A549 (cell line): ENCODE results near the gene CYP4V2.

Experiments used
- TF ChIP-seq, protein P1 (sequence below): fragments of >200 bp; sonication (Bioruptor Twin); formaldehyde crosslinking; IDR thresholded peaks from 3 replicates; pipeline ENCODE4 v1.5.1; 2016
- TF ChIP-seq, protein P2 (sequence below): fragments of 200-600 bp; sonication (generic); IDR thresholded peaks from 2 replicates; pipeline ENCODE4 v1.6.1; 2016; ENCODE audit warnings: antibody characterized with exemption, mild to moderate bottlenecking, moderate library complexity

DNA sequence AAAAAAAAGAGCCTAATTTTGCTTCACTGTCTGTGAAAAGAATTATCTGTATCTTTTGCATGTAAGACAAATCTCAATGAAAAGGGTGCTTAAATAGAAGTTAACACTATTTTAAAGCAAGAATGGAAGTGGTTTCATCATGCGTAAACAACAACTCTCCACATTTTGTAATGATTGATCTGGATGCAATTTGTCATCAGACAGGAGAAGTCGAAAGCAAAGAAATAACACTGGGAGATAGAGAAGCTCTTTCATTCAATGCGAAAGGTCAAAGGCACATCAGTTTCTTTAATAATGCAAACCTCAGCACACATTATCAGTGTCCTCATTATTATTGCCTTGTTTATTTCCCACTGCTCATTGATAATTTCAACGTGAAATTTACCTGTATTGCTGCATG lies 44.8 kb downstream of the CYP4V2 start:
- TF ChIP-seq, protein P1, sequence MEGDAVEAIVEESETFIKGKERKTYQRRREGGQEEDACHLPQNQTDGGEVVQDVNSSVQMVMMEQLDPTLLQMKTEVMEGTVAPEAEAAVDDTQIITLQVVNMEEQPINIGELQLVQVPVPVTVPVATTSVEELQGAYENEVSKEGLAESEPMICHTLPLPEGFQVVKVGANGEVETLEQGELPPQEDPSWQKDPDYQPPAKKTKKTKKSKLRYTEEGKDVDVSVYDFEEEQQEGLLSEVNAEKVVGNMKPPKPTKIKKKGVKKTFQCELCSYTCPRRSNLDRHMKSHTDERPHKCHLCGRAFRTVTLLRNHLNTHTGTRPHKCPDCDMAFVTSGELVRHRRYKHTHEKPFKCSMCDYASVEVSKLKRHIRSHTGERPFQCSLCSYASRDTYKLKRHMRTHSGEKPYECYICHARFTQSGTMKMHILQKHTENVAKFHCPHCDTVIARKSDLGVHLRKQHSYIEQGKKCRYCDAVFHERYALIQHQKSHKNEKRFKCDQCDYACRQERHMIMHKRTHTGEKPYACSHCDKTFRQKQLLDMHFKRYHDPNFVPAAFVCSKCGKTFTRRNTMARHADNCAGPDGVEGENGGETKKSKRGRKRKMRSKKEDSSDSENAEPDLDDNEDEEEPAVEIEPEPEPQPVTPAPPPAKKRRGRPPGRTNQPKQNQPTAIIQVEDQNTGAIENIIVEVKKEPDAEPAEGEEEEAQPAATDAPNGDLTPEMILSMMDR: no peak
- TF ChIP-seq, protein P2, sequence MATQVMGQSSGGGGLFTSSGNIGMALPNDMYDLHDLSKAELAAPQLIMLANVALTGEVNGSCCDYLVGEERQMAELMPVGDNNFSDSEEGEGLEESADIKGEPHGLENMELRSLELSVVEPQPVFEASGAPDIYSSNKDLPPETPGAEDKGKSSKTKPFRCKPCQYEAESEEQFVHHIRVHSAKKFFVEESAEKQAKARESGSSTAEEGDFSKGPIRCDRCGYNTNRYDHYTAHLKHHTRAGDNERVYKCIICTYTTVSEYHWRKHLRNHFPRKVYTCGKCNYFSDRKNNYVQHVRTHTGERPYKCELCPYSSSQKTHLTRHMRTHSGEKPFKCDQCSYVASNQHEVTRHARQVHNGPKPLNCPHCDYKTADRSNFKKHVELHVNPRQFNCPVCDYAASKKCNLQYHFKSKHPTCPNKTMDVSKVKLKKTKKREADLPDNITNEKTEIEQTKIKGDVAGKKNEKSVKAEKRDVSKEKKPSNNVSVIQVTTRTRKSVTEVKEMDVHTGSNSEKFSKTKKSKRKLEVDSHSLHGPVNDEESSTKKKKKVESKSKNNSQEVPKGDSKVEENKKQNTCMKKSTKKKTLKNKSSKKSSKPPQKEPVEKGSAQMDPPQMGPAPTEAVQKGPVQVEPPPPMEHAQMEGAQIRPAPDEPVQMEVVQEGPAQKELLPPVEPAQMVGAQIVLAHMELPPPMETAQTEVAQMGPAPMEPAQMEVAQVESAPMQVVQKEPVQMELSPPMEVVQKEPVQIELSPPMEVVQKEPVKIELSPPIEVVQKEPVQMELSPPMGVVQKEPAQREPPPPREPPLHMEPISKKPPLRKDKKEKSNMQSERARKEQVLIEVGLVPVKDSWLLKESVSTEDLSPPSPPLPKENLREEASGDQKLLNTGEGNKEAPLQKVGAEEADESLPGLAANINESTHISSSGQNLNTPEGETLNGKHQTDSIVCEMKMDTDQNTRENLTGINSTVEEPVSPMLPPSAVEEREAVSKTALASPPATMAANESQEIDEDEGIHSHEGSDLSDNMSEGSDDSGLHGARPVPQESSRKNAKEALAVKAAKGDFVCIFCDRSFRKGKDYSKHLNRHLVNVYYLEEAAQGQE: no peak
